Dermis blood vessel endothelial cell (primary cell): Measurements from ENCODE around the gene CCDC92. TPM values are rescaled to one million over a fixed set of nuclear protein-coding genes. Genes with fewer than 3 reads are reported as not detected.
"Not testable (repeated sequence)": the region's sequence is repeated elsewhere in the genome, so short reads cannot be mapped to it uniquely, and the experiment has no call there.

ENCODE experiments used
- DNase-seq: peaks from one replicate; pipeline ENCODE4 v3.0.0; 2010
- total RNA-seq: library from RNA; depleted of rRNA; stranded (reverse); fragments of >200 nt; gene quantifications from 2 replicates; pipeline ENCODE4 v1.2.3, GENCODE V29; 2014

The CCDC92 gene
- total RNA-seq, 1 donor from 2014 or later: 8.8 TPM

DNA sequence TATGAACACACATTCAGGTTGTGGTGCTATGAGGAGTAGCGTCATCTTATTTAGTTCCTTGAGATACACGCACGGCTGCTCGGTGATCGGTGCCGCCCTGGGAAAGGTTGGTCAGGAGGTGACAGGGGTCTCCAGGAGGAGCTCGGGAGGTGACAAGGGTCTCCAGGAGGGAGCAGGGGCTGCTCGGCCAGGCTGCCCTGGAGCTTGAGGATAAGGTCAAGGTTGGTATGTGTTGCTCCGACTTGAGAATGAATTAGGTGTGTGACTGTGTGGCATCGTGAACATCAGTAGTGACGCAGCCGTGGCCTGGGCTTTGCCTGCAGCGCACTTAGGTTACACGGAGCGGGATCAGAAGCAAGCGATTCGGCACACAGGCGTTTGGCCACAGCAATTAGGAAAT lies 36.2 kb downstream of the CCDC92 start:
- no peak for DNase-seq

DNA sequence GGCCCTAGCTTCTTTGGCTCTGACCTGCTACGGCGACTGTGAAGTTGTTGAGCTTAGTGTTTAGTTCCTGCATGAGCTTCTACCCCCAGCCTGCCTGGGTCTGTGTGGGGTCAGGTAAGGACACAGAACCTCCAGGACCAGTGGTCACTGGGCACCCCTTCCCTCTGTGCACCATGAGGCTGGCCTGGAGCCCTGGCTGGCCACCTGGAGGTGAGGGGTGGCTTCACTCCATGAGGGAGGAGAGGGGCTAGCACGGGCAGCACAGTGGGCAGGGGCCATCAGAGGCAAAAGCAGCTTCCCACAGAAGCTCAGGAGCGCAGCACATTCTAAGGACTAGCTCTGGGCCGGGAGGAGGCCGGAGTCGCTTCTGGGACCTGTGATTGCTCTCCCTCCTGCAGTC lies 36.7 kb downstream of the CCDC92 start:
- no peak for DNase-seq

DNA sequence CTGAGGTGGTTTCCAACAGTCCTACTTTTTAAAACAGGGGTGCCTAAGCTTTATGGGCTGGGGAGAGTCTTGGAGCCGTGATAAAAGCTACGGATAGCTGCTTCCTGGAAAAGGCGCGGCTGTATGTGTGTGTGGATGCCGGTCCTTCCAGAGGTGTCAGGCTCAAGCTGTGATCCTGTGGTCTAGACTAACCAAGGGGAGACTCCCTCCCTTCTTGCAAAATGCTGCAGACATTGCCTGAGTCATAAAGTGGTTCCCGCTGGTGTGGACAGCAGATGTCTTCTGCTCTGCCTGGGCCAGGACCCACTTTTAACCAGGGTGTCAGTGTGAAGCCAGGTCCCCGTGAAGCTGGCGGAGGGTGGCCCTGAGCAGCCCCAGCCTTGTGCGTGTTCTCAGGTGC lies 37.8 kb downstream of the CCDC92 start:
- DNase-seq: no peak

DNA sequence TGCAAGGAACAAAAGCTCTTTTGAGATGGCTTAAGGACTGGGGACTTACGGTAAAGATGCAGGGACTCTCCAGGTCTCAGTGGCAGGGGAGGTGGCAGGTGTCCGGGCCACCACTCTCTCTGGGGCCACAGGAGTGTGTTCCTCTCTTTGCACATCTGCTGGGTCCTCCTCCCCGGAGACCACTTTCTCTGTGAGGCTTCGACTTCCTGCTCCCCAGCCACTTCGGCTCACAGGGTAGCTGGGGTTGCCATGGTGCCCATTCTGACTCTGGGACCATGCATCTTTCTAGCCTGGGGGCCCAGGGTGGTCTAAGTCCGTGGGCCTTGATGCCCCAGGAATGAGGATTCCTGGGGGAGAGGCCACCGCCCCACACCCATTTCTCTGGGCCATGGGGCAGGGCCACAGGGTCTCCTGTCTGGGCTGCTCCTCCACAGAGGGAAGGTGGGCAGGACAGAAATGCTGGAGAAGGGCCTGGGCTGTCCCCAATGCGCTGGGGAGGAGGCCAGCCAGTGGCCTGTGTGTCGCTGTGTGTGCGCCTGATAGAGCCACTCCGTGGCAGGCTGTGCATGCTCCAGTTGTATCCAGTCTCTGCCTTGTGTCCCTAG lies 38.5 kb downstream of the CCDC92 start:
- no peak for DNase-seq

DNA sequence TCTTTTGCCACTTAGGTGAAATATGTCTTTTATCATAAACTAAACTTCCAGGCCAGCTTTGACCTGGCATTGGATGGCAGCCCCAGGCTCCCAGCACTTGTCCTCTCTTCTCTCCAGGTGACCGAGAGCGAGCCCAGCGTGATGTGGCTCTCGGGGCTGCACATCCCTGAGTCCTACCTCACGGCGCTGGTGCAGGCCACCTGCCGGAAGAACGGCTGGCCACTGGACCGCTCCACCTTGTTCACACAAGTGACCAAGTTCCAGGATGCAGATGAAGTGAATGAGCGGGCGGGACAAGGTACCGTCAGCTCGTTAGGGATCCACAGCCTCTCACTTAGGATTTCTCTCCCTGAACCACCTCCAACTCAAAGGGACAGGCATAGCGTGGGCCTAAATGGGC lies 39.4 kb downstream of the CCDC92 start:
- DNase-seq: no peak

DNA sequence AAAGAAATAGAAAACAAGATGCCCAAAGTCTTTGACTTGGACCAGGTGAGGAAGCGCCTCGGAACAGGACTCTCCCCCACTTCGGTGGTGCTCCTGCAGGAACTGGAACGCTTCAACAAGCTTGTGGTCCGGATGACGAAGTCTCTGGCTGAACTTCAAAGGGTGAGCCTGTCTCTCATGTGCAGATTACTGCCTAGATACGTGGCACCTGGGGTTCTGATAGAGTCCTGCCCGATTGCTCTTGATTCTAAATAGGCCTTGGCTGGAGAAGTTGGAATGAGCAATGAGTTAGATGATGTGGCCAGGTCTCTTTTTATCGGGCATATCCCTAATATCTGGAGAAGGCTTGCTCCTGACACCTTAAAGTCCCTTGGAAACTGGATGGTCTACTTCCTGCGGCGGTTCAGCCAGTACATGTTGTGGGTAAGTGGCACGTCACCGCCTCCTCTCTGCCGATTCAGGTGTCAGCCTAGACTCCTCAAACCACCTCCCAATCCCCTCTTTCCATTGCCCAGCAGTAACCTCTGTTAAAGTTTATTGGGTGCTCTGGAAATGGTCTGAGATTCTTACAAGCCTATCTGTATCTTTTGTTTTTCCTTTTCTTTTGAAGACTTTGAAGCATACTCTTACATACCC lies 40.8 kb downstream of the CCDC92 start:
- DNase-seq: no peak

DNA sequence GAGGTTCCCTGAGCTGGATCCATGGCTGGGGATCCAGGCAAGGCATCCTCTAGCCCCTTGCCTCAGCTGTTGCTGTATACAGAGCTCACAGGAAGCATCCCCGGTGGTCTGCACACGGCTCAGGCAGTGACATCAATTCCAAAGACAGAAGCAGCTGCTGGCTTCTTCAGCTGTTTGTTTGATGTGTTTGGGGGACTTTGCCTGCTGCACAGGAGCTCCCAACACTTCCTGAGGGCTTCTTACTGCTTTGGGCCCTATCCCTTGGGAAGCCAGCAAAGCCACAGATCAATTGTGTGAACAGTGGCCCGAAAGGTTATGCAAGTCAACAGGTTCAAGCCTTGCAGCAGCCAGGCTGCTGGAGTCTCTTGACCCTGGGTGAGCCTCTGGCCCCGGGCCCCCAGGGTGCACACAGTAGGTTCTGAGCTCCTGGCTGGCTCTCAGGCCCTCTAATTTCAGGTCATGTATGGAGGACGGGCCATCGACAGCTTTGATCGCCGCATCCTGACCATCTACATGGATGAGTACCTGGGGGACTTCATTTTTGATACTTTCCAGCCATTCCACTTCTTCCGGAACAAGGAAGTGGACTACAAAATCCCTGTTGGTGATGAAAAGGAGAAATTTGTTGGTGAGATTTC lies 42.6 kb downstream of the CCDC92 start:
- DNase-seq: no peak

DNA sequence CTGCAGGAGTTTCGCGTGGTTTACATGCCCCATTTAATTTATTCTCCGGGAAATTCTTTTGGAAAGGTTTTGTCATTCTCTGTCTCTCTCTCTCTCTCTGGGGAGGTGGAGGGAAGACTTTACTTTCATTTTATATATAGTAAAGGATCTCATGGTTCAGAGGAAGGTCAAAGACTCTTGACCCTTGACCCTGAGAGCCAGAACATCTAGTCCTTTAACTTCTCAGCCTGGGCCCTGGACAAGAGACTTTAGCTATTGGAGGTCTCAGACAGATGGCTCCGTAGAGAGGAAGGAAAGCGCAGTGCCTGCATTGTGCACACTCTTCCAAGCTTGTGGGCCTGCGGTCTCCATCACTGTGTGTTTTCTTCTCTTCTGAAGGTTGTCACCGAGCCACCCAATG lies 43.7 kb downstream of the CCDC92 start:
- no peak for DNase-seq

DNA sequence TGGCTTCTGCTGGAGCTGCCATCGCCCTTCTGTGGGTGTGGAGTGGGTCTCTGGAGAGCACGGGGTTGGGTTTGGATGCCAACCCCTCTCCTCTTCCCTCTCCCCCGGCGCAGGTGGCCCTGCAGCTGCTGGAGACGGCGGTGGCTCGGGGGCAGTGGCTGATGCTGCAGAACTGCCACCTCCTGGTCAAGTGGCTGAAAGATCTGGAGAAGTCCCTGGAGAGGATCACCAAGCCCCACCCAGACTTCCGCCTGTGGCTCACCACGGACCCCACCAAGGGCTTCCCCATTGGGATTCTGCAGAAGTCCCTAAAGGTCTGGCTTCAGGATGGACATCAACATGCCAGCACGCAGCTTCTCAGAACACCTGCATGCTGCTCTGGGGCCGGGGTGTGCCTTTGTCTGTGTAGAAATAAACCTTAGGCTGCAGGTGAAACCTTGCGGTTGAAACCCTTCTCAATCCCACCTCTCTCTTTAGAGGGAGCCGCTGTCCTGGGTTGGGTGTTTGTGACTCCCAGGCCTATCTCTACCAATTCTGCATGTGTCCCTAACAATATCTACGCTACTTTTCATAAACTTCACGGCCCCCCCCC lies 44.3 kb downstream of the CCDC92 start:
- DNase-seq: no peak

DNA sequence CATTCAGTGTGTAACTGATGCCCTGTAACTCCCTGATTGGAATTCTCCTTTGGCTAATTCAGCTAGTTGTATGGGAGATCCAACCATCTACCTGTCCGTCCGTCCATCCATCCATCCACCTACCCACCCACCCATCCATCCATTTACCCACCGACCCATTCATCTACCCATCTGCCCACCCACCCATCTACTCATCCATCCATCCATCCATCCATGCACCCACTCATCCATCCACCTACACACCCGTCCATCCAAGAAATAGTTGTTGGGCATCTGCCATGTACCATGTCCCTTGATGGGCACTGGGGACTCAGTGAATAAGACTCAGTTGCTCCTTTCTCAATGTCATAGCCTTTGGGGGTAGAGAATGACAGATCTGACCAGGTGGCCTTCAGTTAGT lies 48.1 kb downstream of the CCDC92 start:
- DNase-seq: no peak

DNA sequence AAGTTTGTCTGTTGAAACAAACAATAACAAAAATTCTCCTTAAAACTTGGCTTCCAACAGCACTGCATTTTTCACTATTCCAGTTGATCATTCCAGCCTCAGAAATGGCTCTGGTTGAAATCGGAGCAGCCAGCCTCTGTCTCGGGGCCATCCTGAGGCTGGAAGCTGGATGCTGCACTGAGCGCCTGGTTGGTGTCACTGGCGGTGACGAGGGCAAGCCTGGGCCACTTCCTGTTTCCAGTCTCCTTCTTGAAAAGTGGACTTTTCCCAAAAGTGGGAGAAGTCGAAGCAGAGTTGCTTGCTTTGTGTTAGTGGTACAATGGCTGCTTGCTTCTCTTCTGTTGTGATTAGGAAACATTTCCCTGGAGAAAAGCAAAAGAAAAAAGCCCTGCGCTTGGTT lies 48.7 kb downstream of the CCDC92 start:
- DNase-seq: no peak

DNA sequence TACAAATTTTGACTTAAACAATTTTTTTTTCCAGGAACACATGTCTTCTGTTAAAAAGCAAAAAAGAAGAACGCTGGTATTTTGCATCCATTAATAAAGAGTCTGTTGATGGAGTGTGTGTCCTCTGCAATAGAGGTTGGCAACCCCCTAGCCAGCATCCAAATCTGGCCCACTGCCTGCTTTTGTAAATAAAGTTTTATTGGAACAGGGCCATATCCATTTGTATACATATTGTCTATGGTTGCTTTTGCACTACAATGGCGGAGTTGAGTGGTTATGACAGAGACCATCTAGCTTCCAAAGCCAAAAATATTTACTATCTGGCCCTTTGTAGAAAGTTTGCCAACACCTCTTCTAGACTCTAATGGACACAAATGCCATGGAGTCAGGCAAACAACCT lies 49.6 kb downstream of the CCDC92 start:
- DNase-seq: no peak

DNA sequence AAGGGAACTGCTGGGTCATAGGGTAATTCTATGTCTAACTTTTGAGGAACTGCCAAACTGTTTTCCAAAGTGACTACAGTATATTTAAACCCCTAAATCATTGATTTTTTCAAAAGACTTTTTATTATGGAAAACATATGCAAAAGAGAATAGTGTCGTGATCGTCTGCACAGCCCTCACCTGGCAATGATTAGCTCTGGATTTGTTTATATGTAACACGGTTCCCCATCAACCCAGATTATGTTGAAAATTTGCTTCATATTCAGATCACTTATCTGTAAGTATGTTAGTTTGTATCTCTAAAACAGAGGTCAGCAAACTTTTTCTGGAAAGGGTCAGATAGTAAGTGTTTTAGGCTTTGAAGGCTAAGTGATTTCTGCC lies 52.7 kb downstream of the CCDC92 start:
- DNase-seq: no peak

DNA sequence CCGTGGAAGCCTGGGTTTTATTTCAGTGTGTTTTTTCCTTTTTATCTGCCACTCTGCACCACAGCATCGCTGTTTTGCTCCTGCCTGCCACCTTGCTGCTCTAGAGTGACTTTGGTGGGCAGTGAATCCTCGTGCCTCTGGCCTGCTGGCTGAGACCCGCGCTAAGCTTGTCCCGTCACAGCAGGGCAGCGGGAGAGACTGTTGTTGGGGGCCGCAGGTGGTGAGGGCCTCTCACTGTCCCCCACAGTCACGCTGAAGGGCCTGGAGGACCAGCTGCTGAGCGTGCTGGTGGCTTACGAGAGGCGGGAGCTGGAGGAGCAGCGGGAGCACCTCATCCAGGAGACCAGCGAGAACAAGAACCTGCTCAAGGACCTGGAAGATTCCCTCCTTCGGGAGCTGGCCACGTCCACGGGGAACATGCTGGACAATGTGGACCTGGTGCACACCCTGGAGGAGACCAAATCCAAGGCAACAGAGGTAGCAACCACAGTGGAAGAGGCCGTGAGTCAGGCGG lies 55.2 kb downstream of the CCDC92 start:
- DNase-seq: no peak

DNA sequence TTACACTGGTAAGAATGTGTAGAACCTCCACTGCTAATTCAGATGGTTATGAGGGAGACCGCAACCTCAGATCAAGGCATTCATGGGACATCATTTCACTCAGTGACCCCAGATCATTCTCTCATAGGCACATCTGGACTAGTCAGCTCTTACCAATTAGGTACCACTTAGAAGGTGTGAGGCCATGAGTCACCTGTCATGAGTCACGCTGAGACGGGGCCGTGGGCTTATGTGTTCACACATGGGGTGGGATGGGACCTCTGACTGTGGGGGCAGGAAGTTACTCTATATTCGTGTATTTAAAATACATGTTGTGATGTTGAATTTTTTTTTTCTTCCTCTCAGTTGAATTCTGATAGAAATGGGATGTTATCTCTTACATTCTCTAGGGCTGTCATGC lies 55.9 kb downstream of the CCDC92 start:
- no peak for DNase-seq

DNA sequence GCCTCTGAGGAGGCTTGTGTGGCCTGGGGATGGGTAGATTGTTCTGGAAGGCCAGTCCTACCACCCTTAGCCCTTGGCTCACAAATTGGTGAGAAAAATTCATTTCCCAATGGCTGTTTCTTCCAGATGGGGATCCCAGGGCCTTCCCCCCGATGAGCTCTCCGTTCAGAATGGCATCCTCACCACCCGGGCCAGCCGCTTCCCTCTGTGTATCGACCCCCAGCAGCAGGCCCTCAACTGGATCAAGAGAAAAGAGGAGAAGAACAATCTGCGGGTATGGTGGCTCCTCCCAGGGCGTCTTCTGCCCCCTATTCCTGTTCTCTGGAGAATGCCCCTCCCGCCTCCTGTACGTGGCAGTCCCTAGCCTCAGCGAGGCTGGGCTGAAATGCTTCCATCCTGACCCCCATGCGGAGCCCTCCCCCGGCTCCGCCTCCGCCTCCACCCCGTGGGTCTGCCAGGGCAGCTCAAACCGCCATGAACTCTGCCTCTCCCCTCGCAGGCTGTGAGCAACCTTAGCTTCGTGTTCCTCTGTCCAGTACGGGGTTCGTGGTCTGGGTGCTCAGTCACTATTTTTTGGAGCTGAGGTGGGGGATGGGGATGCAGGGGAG lies 57.8 kb downstream of the CCDC92 start:
- DNase-seq: no peak

DNA sequence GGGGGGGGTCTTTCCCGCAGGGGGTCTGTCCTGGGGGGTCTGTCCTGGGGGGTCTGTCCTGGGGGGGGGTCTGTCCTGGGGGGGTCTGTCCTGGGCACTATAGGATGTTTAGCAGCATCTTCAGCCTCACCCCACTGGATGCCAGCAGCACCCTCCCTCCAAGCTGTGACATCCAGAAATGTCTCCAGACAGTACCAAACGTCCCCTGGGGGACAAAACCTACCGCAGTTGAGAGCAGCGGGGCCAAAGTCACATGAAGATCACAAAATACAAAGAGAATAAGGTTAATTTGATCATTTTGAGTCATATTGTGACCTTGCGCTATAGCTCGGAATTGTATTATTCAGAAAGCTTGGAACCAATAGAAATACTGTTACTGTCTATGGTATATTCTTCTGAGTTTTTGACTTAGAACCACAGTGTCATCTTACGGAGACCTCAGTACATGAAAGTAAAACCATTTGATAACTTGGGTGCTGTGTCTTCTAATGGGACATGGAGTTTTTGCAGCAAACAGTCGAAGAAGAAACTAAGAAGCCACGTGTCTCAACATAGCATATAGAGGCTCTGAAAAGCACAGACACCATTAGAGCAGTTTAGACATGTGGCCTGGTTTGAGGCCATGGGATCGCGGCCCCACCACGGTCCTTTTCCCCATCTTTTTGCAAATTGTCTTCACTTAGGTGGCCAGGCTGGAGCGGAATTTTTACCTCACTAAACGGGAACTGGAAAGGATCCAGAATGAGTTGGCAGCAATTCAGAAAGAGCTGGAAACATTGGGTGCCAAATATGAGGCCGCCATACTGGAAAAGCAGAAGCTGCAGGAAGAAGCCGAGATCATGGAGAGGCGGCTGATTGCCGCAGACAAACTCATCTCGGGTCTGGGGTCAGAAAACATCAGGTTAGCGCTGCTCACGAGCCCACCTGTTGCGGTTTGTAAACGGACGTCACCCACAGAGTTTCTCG lies 59.9 kb downstream of the CCDC92 start:
- DNase-seq: peak; percentile 33

DNA sequence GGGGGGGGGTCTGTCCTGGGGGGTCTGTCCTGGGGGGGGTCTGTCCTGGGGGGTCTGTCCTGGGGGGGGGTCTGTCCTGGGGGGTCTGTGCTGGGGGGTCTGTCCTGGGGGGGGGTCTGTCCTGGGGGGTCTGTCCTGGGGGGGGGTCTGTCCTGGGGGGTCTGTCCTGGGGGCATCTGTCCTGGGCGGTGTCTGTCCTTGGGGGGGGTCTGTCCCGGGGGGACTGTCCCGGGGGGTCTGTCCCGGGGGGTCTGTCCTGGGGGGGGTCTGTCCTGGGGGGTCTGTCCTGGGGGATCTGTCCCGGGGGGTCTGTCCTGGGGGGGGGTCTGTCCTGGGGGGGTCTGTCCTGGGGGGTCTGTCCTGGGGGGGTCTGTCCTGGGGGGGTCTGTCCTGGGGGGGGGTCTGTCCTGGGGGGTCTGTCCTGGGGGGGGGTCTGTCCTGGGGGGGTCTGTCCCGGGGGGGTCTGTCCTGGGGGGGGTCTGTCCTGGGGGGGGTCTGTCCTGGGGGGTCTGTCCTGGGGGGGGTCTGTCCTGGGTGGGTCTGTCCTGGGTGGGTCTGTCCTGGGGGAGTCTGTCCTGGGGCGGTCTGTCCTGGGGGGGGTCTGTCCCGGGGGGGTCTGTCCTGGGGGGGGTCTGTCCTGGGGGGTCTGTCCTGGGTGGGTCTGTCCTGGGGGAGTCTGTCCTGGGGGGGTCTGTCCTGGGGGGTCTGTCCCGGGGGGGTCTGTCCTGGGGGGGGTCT lies 60.8 kb downstream of the CCDC92 start:
- DNase-seq: not testable (repeated sequence)

DNA sequence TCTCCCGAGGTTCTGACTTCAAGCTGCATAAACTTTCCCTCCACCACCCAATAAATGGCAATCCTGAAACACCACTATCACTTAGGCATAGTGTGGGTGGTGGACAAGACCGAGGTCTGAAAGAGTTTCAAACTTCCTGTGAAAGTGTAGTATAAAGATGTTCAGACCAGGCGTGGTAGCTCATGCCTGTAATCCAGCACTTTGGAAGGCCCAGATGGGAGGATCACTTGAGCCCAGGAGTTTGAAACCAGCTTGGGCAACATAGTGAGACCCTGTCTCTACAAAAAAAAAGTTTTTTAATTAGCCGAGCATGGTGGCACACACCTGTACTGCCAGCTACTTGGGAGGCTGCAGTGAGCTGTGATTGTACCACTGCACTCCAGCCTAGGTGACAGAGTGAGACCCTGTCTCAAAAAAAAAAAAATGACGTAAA lies 61.9 kb downstream of the CCDC92 start:
- no peak for DNase-seq

DNA sequence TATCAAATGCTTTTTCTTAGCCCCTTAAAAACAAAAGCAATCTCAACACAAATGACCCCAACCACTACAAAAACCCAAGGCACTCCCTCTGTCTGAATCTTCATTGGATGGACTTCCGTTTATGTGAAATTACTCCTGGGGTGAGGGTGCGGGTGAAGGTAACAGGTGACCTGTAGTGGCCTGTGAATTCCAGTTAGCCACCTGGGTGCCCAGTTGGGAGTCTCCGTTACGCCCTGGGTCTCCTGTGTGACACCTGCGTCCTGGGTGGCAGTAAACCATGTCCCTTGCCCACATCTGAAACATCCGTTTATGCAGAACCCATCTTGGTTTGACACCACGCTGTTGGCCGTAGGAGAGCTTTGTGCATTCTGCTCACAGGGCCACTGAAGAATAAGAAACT lies 62.6 kb downstream of the CCDC92 start:
- DNase-seq: no peak
